ENCODE data around the gene ERCC3. TPM values are rescaled to one million over a fixed set of nuclear protein-coding genes. Genes with fewer than 3 reads are reported as not detected.

Gene ERCC3
- total RNA-seq, 1 experiment from 2014 or later = 34.9 TPM

GRCh38 chr2:127220768-127221527 is 73.0 kb downstream of the ERCC3 start:
- H3K9me3 Mint-ChIP-seq (ENCODE audit: unreplicated experiment) = no peaks in the 10 kb centered on the region
- POLR2A ChIA-PET = no interaction called here
- H3K4me1 Mint-ChIP-seq (ENCODE audit: insufficient read depth, unreplicated experiment) = peaks cover 12% of the 10 kb centered on the region
- peak overlapping the region; percentile 74 for H3K4me3 Mint-ChIP-seq (ENCODE audit: unreplicated experiment)
- DNase-seq (ENCODE audit: unreplicated experiment) = no peak
- CTCF ChIA-PET = interaction anchor here (0.6 kb wide), 2 partner anchors 62 to 64 kb away, joined by 3 to 4 read pairs; no protein-coding TSS in a partner anchor
- intact Hi-C loops (cut with micrococcal nuclease) = no loop called here
- BruUV-seq (replicated peaks) = no TSS peak
- no peak for TF ChIP-seq CTCF (IDR thresholded peaks at IDR 0.05; ENCODE audit: unreplicated experiment)
- H3K27ac Mint-ChIP-seq (ENCODE audit: low read depth, unreplicated experiment) = no peak overlapping the region
- no peaks in the 10 kb centered on the region for H3K36me3 Mint-ChIP-seq (ENCODE audit: insufficient read depth, unreplicated experiment)
- no peaks in the 10 kb centered on the region for H3K27me3 Mint-ChIP-seq (ENCODE audit: insufficient read depth, unreplicated experiment)

DNA sequence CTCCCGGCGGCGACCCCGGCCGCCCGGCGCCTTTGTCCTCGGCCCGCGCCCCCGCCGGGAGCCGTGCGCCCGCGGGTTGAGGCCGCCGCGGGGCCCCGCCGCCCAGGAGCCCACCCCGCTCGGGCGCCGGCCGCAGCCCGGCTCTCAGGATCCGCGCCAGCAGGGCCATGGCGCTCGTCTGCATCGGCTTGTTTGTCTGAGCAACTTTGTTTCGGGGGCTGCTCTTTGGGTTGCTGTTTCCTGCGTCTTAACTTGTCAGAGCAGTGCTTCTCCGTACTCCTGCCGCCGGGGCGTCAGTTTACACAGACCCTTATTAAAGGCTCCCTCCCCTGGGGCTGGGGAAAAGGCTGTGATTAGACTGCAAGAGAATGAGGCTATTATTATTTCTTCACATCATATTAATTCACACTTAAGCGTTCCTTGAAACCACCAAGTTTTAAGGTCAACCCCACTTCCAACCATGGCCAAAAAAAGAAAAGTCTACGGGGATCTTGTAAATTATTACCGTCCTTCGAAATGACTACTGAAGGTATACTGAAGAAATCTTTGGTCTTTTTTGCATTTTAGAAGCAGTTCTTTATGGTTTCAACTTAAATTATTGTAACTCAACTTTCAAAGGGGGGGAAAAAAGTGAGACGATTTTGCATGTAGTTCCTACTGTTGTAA is 73.7 kb downstream of the ERCC3 start, which contains the start of gene CYP27C1:
Gene CYP27C1, minus strand, starts transcription at position 198 of the 666 bp plus-strand sequence. Its CDS starts 29 bp downstream, at position 169.
- no peak for TF ChIP-seq CTCF (IDR thresholded peaks at IDR 0.05; ENCODE audit: unreplicated experiment)
- no peaks in the 10 kb centered on the region for H3K27me3 Mint-ChIP-seq (ENCODE audit: insufficient read depth, unreplicated experiment)
- peak within 1 kb of the TSS; percentile 31 for H3K27ac Mint-ChIP-seq (ENCODE audit: low read depth, unreplicated experiment)
- ChIA-PET CTCF (no interaction called here), POLR2A (no interaction called here)
- intact Hi-C loops (cut with micrococcal nuclease) = no loop called here
- no peaks in the 10 kb centered on the region for H3K9me3 Mint-ChIP-seq (ENCODE audit: unreplicated experiment)
- no peaks in the 10 kb centered on the region for H3K36me3 Mint-ChIP-seq (ENCODE audit: insufficient read depth, unreplicated experiment)
- peak within 1 kb of the TSS; percentile 74 for H3K4me3 Mint-ChIP-seq (ENCODE audit: unreplicated experiment)
- no TSS peak for BruUV-seq (replicated peaks)
- DNase-seq (ENCODE audit: unreplicated experiment) = no peak
- H3K4me1 Mint-ChIP-seq (ENCODE audit: insufficient read depth, unreplicated experiment) = peaks cover 12% of the 10 kb centered on the region

DNA sequence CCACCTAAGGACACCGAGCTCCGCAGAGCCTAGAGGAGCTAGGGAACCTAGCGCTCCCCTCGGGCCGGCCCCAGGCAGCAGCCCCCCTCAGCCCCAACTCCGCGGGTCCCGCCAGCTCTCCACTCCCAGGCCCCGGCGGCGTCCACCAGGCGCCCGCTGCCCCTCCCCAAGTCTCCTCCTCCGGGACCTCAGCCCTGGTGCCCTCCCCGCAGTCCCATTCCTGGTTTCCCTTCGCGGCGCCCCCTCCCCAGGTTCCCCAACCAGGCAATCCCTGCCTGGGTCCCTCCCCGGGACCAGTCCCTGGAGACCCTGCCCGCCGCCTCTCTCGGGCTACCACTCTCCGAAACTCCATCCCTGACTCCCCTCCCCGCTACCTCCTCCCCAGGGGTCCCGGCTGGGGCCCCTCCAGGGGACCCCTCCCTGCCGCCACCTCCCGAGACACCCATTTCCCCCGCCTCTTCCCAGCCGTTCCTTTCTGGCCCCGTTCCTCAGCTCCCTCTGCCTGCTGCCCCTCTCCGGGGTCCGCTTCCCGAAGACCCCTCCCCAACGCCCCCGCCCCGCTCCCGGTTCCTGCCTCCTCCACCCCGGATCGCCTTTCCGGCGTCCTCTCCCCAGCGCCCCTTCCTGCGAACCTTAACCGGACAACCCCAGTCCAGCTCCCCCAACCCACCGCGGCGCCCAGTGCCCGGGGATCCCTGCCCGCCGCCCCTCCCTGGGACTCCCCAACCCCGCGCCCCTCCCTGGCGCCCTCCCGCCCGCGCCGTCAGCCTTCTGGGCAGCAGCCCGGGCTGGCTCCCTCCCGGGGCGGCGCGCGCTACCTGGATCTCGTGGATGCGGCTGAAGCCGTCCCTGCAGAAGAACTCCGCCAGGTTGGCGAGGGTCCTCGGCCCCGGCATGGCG is 74.5 kb downstream of the ERCC3 start:
- Mint-ChIP-seq H3K4me1 (ENCODE audit: insufficient read depth, unreplicated experiment) (peaks cover 12% of the 10 kb centered on the region), H3K36me3 (ENCODE audit: insufficient read depth, unreplicated experiment) (no peaks in the 10 kb centered on the region), H3K27me3 (ENCODE audit: insufficient read depth, unreplicated experiment) (no peaks in the 10 kb centered on the region), H3K9me3 (ENCODE audit: unreplicated experiment) (no peaks in the 10 kb centered on the region), H3K27ac (ENCODE audit: low read depth, unreplicated experiment) (peak overlapping the region; percentile 31), H3K4me3 (ENCODE audit: unreplicated experiment) (peak overlapping the region; percentile 74)
- BruUV-seq (replicated peaks) = no TSS peak
- ChIA-PET POLR2A (no interaction called here), CTCF (interaction anchor here (0.5 to 1.0 kb wide), 2 partner anchors 123 to 879 kb away, joined by 3 to 4 read pairs; no protein-coding TSS in a partner anchor)
- intact Hi-C loops (cut with micrococcal nuclease) = no loop called here
- no peak for DNase-seq (ENCODE audit: unreplicated experiment)
- TF ChIP-seq CTCF (IDR thresholded peaks at IDR 0.05; ENCODE audit: unreplicated experiment) = no peak

DNA sequence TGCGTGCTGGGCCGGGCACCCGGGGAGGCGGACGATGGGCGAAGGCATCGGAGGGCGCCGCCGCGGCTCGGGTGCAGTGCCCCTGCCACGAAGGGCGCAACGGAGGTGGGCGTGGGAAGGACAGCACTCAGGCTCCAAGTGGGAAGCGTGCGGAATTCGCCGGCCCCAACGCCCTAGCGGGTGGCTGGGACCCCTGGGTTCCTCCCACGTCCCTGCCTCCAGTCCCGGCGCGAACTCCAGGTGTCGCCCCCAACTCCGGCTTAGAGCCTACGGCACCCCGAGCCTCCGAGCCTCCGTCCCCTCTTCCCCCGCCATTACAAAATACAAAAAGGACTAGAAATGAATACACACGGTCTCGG is 75.2 kb downstream of the ERCC3 start:
- POLR2A ChIA-PET = no interaction called here
- CTCF ChIA-PET = interaction anchor here (1.0 kb wide), 1 partner anchor 123 kb away, joined by 4 read pairs; no protein-coding TSS in a partner anchor
- TF ChIP-seq CTCF (IDR thresholded peaks at IDR 0.05; ENCODE audit: unreplicated experiment) = no peak
- no peaks in the 10 kb centered on the region for H3K9me3 Mint-ChIP-seq (ENCODE audit: unreplicated experiment)
- H3K27me3 Mint-ChIP-seq (ENCODE audit: insufficient read depth, unreplicated experiment) = no peaks in the 10 kb centered on the region
- no peaks in the 10 kb centered on the region for H3K36me3 Mint-ChIP-seq (ENCODE audit: insufficient read depth, unreplicated experiment)
- H3K27ac Mint-ChIP-seq (ENCODE audit: low read depth, unreplicated experiment) = peak overlapping the region; percentile 31
- no TSS peak for BruUV-seq (replicated peaks)
- peaks cover 12% of the 10 kb centered on the region for H3K4me1 Mint-ChIP-seq (ENCODE audit: insufficient read depth, unreplicated experiment)
- intact Hi-C loops (cut with micrococcal nuclease) = no loop called here
- H3K4me3 Mint-ChIP-seq (ENCODE audit: unreplicated experiment) = peak overlapping the region; percentile 74
- DNase-seq (ENCODE audit: unreplicated experiment) = no peak

Measured in MCF 10A (cell line).